GM13977 (cell line): ENCODE data around the gene PRSS50.

ENCODE experiments used
- DNase-seq: peaks from one replicate; pipeline ENCODE4 v3.0.0; 2012; ENCODE audit warnings: low spot score
- in situ Hi-C: fragments of 300-500 bp; cut with MboI; formaldehyde crosslinking; loops from one replicate; pipeline ENCODE4 v1.12.0; 2022; ENCODE audit warnings: low sequenced_read_pairs, low pct_unique_long_range_greater_than_20kb, mixed read lengths, inconsistent platforms; ENCODE audit not compliant: unreplicated experiment
- TF ChIP-seq, protein P1 (sequence below): IDR thresholded peaks from 2 replicates; pipeline ENCODE4 v1.5.1; 2012; ENCODE audit warnings: mild to moderate bottlenecking, control low read depth; ENCODE audit not compliant: insufficient read depth; ENCODE audit errors: extremely low read depth, missing control alignments

The PRSS50 gene

DNA sequence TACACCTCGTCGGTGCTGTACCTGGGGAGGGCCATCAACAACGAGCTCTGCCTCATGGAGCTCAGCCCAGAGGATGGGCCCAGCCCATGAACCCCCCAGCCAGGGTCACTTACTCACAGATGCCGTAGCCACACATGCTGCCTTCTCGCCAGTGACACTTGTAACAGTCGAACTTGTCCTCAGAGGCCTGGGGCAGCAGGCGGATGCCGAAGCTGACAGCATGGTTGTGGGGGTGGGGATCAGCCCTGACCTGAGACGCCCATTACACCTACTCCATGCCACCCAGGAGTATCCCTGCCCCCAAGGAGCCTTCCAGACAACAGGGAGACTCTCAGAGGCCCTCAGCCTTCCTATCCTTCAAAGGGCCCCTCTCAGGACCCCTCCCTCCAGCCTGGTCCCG is 36.3 kb downstream of the PRSS50 start:
- DNase-seq, result no peak
- in situ Hi-C loops, result no loop called here
- TF ChIP-seq, protein P1, sequence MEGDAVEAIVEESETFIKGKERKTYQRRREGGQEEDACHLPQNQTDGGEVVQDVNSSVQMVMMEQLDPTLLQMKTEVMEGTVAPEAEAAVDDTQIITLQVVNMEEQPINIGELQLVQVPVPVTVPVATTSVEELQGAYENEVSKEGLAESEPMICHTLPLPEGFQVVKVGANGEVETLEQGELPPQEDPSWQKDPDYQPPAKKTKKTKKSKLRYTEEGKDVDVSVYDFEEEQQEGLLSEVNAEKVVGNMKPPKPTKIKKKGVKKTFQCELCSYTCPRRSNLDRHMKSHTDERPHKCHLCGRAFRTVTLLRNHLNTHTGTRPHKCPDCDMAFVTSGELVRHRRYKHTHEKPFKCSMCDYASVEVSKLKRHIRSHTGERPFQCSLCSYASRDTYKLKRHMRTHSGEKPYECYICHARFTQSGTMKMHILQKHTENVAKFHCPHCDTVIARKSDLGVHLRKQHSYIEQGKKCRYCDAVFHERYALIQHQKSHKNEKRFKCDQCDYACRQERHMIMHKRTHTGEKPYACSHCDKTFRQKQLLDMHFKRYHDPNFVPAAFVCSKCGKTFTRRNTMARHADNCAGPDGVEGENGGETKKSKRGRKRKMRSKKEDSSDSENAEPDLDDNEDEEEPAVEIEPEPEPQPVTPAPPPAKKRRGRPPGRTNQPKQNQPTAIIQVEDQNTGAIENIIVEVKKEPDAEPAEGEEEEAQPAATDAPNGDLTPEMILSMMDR, result no peak

DNA sequence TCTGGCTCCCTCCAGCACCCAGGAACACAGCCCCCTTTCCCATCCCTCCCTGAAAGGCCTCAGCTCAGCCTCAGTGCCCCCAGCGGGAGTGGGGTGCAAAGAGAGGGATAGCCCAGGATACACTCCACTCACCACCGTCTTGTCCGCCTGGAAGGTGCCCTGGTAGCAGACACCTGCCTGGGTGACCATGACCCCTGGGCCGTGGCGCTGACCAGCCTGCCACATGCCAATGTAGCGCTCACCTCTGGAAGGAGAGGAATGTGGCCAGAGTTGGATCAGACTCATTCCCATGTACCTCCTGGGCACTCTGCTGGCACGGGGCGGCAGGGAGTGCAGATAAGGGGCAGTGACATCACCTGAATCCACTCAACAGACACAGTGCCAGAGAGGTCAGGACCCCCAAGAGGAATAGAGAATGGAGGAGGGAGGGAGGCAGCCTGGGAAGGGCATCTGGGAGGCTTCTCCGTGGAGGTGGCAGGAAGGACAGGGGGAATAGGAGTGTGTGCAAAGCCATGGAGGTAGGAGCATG is 37.3 kb downstream of the PRSS50 start:
- TF ChIP-seq, protein P1, result no peak
- no peak for DNase-seq
- in situ Hi-C loops, result no loop called here

- TF ChIP-seq, protein P1, result no peak
- no peak for DNase-seq
- in situ Hi-C loops, result no loop called here
These were observed 38.0 kb downstream of the PRSS50 start for GRCh38 chr3:46679681-46680080.

GRCh38 chr3:46678280-46678679 is 39.4 kb downstream of the PRSS50 start:
- TF ChIP-seq, protein P1, result no peak
- no peak for DNase-seq
- in situ Hi-C loops, result no loop called here

GRCh38 chr3:46677411-46677726 is 40.3 kb downstream of the PRSS50 start:
- in situ Hi-C loops, result no loop called here

GRCh38 chr3:46676601-46677410 is 40.9 kb downstream of the PRSS50 start:
- TF ChIP-seq, protein P1, result no peak
- in situ Hi-C loops, result no loop called here
- no peak for DNase-seq

More at GRCh38 chr3:46677411-46677726, 40.3 kb downstream of the PRSS50 start:
- DNase-seq, result no peak
- TF ChIP-seq, protein P1, result no peak
